OCI-LY7 (cell line): ENCODE results near the gene CFAP20.

Experiments
- CTCF ChIP-seq: fragments of 200-600 bp; sonication (generic); conservative IDR thresholded peaks from 2 replicates; pipeline ENCODE4 v1.5.1; 2014; ENCODE audit warnings: mild to moderate bottlenecking, antibody characterized with exemption, low read length, moderate library complexity, mixed read lengths
- EZH2phosphoT487 ChIP-seq: fragments of 200-600 bp; sonication (generic); IDR thresholded peaks from 2 replicates; pipeline ENCODE4 v1.6.1; 2018; ENCODE audit warnings: low read depth, borderline replicate concordance, mild to moderate bottlenecking, mixed run types, antibody characterized with exemption, low read length, moderate library complexity, mixed read lengths

- TF ChIP-seq CTCF (no peak), EZH2phosphoT487 (no peak)
Measured at GRCh38 chr16:58160855-58161254, 31.7 kb upstream of the CFAP20 start.
